ENCODE data around the gene SHC2. TPM values are rescaled to one million over a fixed set of nuclear protein-coding genes. Genes with fewer than 3 reads are reported as not detected.

SHC2 gene
- total and polyA plus RNA-seq, 9 of the 15 experiments (the other 6 are each of a cell fraction or from before 2014, with no cell fraction given) = 0.14 to 0.36 (median 0.17) TPM; not detected in 5

DNA sequence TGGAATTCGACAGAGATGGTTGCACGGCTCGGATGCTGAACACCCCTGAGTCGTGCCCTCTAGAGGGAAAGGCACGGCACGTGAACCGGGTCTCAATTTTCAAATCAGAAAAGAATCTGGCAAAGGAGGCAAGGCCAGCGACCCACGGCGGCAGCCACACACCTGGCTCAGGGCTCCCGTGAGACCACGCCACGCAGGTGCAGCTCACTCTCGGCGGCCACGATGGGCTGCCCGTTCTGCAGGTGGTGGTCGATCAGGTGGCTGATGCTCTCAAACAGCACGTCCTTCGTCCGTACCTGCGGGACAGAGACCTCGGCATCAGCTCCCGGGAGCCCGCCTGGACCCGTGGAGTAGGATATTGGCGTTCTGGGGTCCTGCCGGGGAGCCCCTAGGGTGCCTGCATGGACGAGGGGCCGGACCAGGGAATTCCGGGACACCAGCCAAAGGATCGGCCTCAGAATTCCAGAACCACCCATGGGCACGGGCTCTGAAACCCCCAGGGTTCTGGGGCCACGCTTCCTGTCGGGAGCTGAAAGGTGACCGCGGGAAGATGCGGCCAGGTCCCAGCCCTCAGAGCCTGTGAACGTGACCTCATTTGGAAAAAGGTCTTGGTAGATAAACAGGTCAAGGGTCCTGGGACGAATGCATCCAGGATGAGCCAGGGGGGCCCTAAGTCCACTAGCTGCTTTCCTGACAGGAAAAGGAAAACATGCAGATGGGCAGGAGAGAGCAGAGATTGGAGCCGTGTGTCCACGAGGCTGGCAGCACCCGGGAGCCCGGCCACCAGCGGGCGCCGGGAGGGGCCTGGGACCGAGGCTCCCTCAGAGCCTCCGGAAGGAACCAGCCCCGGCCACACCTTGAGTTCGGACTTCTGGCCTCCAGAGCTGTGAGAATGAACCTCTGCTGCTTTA is 41.8 kb downstream of the SHC2 start (continued):
- TF ChIP-seq ZNF655 (CRISPR knock-in tag; IDR thresholded peaks at IDR 0.05) = no peak

GRCh38 chr19:416416-416815 is 44.4 kb downstream of the SHC2 start:
- H3K27ac ChIP-seq (ENCODE audit: extremely low read depth, low read depth, low read length) = no peak overlapping the region
- H3K9me1 ChIP-seq (ENCODE audit: control insufficient read depth, insufficient read depth, low read length) = no peaks in the 10 kb centered on the region
- peaks cover 0 to 38% of the 10 kb centered on the region in 2 experiments; a peak in 2 of 5 replicates for H3K4me1 ChIP-seq (replicated peaks in 1 of 2; ENCODE audit: control insufficient read depth in 2 of 2, insufficient read depth in 2 of 2, low read length in 2 of 2)
- POLR2A ChIA-PET = interaction anchor here (0.6 kb wide), 1 partner anchor 605 kb away, joined by 3 read pairs; the partner anchor contains the start of gene RNU6-2
- H3K79me2 ChIP-seq (ENCODE audit: control insufficient read depth, insufficient read depth, low read length) = no peaks in the 10 kb centered on the region
- no peak overlapping the region for H3K9ac ChIP-seq (ENCODE audit: insufficient read depth in 1 of 2, low read depth in 2 of 2, low read length in 2 of 2)
- no peaks in the 10 kb centered on the region for H3K9me3 ChIP-seq (replicated peaks; ENCODE audit: control insufficient read depth, insufficient read depth, low read depth, low read length)
- H2AFZ ChIP-seq (ENCODE audit: low read depth, low read length) = no peak overlapping the region
- CTCF ChIA-PET (ENCODE audit: low intra/inter-chr PET ratio) = no interaction called here
- no peak for ATAC-seq
- H4K20me1 ChIP-seq (replicated peaks; ENCODE audit: control insufficient read depth, insufficient read depth, low read length) = 0 out of 2 replicates have a peak, but pooled peaks cover 14% of the 10 kb centered on the region
- H3K27me3 ChIP-seq (ENCODE audit: control insufficient read depth in 2 of 2, insufficient read depth in 2 of 2, low read length in 2 of 2) = peaks cover 37 to 78% of the 10 kb centered on the region in 2 experiments; a peak in 4 of 5 replicates
- in situ Hi-C loops (cut with MboI) (no loop called here), intact Hi-C loops (cut with micrococcal nuclease) (no loop called here)
- H3K4me2 ChIP-seq (ENCODE audit: insufficient read depth, low read length) = no peak overlapping the region
- DNase-seq (ENCODE audit: extremely low read depth in 1 of 4, low spot score in 3 of 4) = no peak
- no peak overlapping the region for H3K4me3 ChIP-seq
- BruUV-seq (replicated peaks) = no TSS peak
- FAIRE-seq = no peak
- H3K36me3 ChIP-seq (ENCODE audit: control insufficient read depth, insufficient read depth, low read length) = no peaks in the 10 kb centered on the region
- WGBS (ENCODE audit: insufficient coverage, low coverage, missing lambda C conversion rate) = under 1% methylated on average over 14 of the region's 14 CpGs
- TF ChIP-seq ZNF583 (CRISPR knock-in tag; IDR thresholded peaks at IDR 0.05) (no peak), ZNF57 (CRISPR knock-in tag; IDR thresholded peaks at IDR 0.05) (no peak), RBM15 (IDR thresholded peaks at IDR 0.05; ENCODE audit: insufficient read depth, low read length) (no peak), GTF3C2 (IDR thresholded peaks at IDR 0.05; ENCODE audit: borderline replicate concordance, extremely low read depth, insufficient read length) (no peak), SMAD3 (CRISPR knock-in tag; conservative IDR thresholded peaks at IDR 0.05) (no peak), SP2 (IDR thresholded peaks at IDR 0.05; ENCODE audit: extremely low read depth, low read depth, low read length, poor library complexity, severe bottlenecking) (no peak), CBFB (CRISPR knock-in tag; IDR thresholded peaks at IDR 0.05) (no peak), POLR2G (IDR thresholded peaks at IDR 0.05; ENCODE audit: low read depth, low read length) (no peak), CHD1 (IDR thresholded peaks at IDR 0.05; ENCODE audit: low read length) (no peak)
- TF ChIP-seq, protein P1, sequence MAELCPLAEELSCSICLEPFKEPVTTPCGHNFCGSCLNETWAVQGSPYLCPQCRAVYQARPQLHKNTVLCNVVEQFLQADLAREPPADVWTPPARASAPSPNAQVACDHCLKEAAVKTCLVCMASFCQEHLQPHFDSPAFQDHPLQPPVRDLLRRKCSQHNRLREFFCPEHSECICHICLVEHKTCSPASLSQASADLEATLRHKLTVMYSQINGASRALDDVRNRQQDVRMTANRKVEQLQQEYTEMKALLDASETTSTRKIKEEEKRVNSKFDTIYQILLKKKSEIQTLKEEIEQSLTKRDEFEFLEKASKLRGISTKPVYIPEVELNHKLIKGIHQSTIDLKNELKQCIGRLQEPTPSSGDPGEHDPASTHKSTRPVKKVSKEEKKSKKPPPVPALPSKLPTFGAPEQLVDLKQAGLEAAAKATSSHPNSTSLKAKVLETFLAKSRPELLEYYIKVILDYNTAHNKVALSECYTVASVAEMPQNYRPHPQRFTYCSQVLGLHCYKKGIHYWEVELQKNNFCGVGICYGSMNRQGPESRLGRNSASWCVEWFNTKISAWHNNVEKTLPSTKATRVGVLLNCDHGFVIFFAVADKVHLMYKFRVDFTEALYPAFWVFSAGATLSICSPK (IDR thresholded peaks at IDR 0.05; ENCODE audit: borderline replicate concordance) = no peak
- TF ChIP-seq, protein P2, sequence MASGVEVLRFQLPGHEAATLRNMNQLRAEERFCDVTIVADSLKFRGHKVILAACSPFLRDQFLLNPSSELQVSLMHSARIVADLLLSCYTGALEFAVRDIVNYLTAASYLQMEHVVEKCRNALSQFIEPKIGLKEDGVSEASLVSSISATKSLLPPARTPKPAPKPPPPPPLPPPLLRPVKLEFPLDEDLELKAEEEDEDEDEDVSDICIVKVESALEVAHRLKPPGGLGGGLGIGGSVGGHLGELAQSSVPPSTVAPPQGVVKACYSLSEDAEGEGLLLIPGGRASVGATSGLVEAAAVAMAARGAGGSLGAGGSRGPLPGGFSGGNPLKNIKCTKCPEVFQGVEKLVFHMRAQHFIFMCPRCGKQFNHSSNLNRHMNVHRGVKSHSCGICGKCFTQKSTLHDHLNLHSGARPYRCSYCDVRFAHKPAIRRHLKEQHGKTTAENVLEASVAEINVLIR (CRISPR knock-in tag; IDR thresholded peaks at IDR 0.05) = no peak

Data from K562 (cell line).